Endothelial cell of umbilical vein (primary cell): Measurements from ENCODE around the gene BABAM2. TPM values are rescaled to one million over a fixed set of nuclear protein-coding genes. Genes with fewer than 3 reads are reported as not detected.

ENCODE experiments used
- BruUV-seq: library from RNA; stranded (reverse); fragments of 400-500 nt; replicated peaks from 2 replicates; lab custom pipeline; 2021; lab: Mats Ljungman, UMichigan
- CTCF ChIA-PET: fragments of 300-600, 350-600 bp; sonication (Branson Sonifier 250); formaldehyde crosslinking; loops from one replicate; lab custom pipeline; 2021; ENCODE audit warnings: antibody characterized with exemption, inconsistent platforms; lab: Charles Lee
- POLR2A ChIA-PET: fragments of 300-600, 350-600 bp; sonication (Branson Sonifier 250); formaldehyde crosslinking; loops from one replicate; lab custom pipeline; 2021; ENCODE audit warnings: antibody characterized with exemption, inconsistent platforms; lab: Charles Lee
- DNase-seq: peaks from one replicate; pipeline ENCODE4 v3.0.0-alpha.2; 2011; ENCODE audit warnings: low read depth, low spot score
- FAIRE-seq: peaks from 2 replicates; lab custom pipeline; 2011; peaks lifted over from hg19 to GRCh38; lab: Jason Lieb, UNC
- H2AFZ ChIP-seq: 2 replicates; pipeline ENCODE4 v1.6.0; 2012; ENCODE audit warnings: low read depth, low read length, control low read depth, inconsistent platforms
- H3K27ac ChIP-seq: 2 replicates; pipeline ENCODE4 v1.5.1; 2011; ENCODE audit warnings: low read depth, mild to moderate bottlenecking, control low read depth, low read length, moderate library complexity; ENCODE audit not compliant: insufficient read depth
- H3K27me3 ChIP-seq, 2 experiments: 2 replicates each; pipeline versions ENCODE4 v1.6.0 to v1.6.1; 2011; ENCODE audit warnings: low read length in 2 of 2, mixed read lengths in 1 of 2; ENCODE audit not compliant: control insufficient read depth in 2 of 2, insufficient read depth in 2 of 2
- H3K36me3 ChIP-seq, 2 experiments: 2 replicates in 1 of 2; 3 replicates in 1 of 2; pipeline ENCODE4 v1.5.1; 2011; ENCODE audit warnings: low read length in 2 of 2, mild to moderate bottlenecking in 1 of 2, moderate library complexity in 1 of 2; ENCODE audit not compliant: control insufficient read depth in 2 of 2, insufficient read depth in 2 of 2; ENCODE audit errors: extremely low read depth in 1 of 2
- H3K4me1 ChIP-seq: 3 replicates; pipeline ENCODE4 v1.5.1; 2011; ENCODE audit warnings: mild to moderate bottlenecking, low read length; ENCODE audit not compliant: control insufficient read depth, insufficient read depth; ENCODE audit errors: extremely low read depth
- H3K4me2 ChIP-seq: 2 replicates; pipeline ENCODE4 v1.6.1; 2011; ENCODE audit warnings: low read length, control low read depth, mixed read lengths; ENCODE audit not compliant: insufficient read depth
- H3K4me3 ChIP-seq, 3 experiments: fragments of 200-600 bp in 1 of 3; sonication (generic), shearing (Covaris generic) in 1 of 3; replicated peaks in 1 of 3; 2 replicates each; pipeline ENCODE4 v1.5.1; 2011 to 2016; ENCODE audit warnings: control low read depth in 3 of 3, low read length in 3 of 3, mild to moderate bottlenecking in 2 of 3, inconsistent platforms in 1 of 3, low read depth in 1 of 3, moderate library complexity in 1 of 3; ENCODE audit not compliant: insufficient read depth in 1 of 3
- H3K79me2 ChIP-seq: 2 replicates; pipeline ENCODE4 v1.6.0; 2012; ENCODE audit warnings: low read length, inconsistent platforms; ENCODE audit not compliant: control insufficient read depth, insufficient read depth
- H3K9ac ChIP-seq: replicated peaks from 2 replicates; pipeline ENCODE3; 2011; ENCODE audit warnings: low read length, control low read depth; ENCODE audit not compliant: insufficient read depth; ENCODE audit errors: extremely low read depth
- H3K9me1 ChIP-seq: replicated peaks from 3 replicates; pipeline ENCODE4 v1.6.0; 2011; ENCODE audit warnings: mild to moderate bottlenecking, low read length; ENCODE audit not compliant: control insufficient read depth, insufficient read depth; ENCODE audit errors: extremely low read depth
- H3K9me3 ChIP-seq: replicated peaks from 2 replicates; pipeline ENCODE4 v1.5.1; 2012; ENCODE audit warnings: low read length, inconsistent platforms; ENCODE audit not compliant: control insufficient read depth, insufficient read depth
- H4K20me1 ChIP-seq: replicated peaks from 2 replicates; pipeline ENCODE3; 2011; ENCODE audit warnings: mild to moderate bottlenecking, low read length; ENCODE audit not compliant: control insufficient read depth, insufficient read depth; ENCODE audit errors: extremely low read depth
- CTCF ChIP-seq, 2 donors: IDR thresholded peaks; 1 replicate in 1 of 2; 2 replicates in 1 of 2; pipeline ENCODE4 v1.5.1; 2011; ENCODE audit warnings: low read length in 2 of 2, mild to moderate bottlenecking in 2 of 2, moderate library complexity in 2 of 2, control low read depth in 1 of 2, inconsistent platforms in 1 of 2, low read depth in 1 of 2; ENCODE audit not compliant: insufficient read depth in 1 of 2; ENCODE audit errors: extremely low read depth in 1 of 2
- EZH2 ChIP-seq: IDR thresholded peaks from 2 replicates; pipeline ENCODE4 v1.6.1; 2012; ENCODE audit warnings: borderline replicate concordance, low read depth, mild to moderate bottlenecking, moderate library complexity, low read length, inconsistent platforms; ENCODE audit not compliant: severe bottlenecking
- FOS ChIP-seq: IDR thresholded peaks from 2 replicates; pipeline ENCODE4 v1.6.1; 2011; ENCODE audit warnings: mild to moderate bottlenecking, low read length, moderate library complexity, borderline replicate concordance; ENCODE audit not compliant: insufficient read depth
- GATA2 ChIP-seq: IDR thresholded peaks from 2 replicates; pipeline ENCODE4 v1.7.0; 2011; ENCODE audit warnings: low read depth, mild to moderate bottlenecking, moderate library complexity, mixed read lengths, low read length; ENCODE audit not compliant: insufficient read length, insufficient read depth
- JUN ChIP-seq: IDR thresholded peaks from 2 replicates; pipeline ENCODE4 v1.6.1; 2011; ENCODE audit warnings: borderline replicate concordance, low read depth; ENCODE audit not compliant: insufficient read length, insufficient read depth
- MAX ChIP-seq: IDR thresholded peaks from 2 replicates; pipeline ENCODE4 v1.6.1; 2011; ENCODE audit not compliant: insufficient read depth, insufficient read length
- MYC ChIP-seq: IDR thresholded peaks from one replicate; pipeline ENCODE4 v1.6.1; 2011; ENCODE audit warnings: mild to moderate bottlenecking, low read depth, low read length
- POLR2A ChIP-seq: IDR thresholded peaks from 2 replicates; pipeline ENCODE4 v1.6.1; 2012; ENCODE audit warnings: low read depth, mild to moderate bottlenecking, control low read depth, low read length
- POLR2AphosphoS5 ChIP-seq: IDR thresholded peaks from 2 replicates; pipeline ENCODE4 v1.6.1; 2012; ENCODE audit warnings: low read depth, mild to moderate bottlenecking, control low read depth, low read length, moderate library complexity; ENCODE audit not compliant: insufficient read depth
- dilution Hi-C: fragments of 300-500 bp; cut with MboI; formaldehyde crosslinking; loops from one replicate; pipeline ENCODE4 v1.15.0; 2019; ENCODE audit warnings: low sequenced_read_pairs; ENCODE audit not compliant: extremely low pct_ligation_motif_present
- intact Hi-C: fragments of 100-400 bp; cut with micrococcal nuclease; formaldehyde crosslinking; loops from one replicate; pipeline ENCODE4 v1.10.0; 2022
- polyA plus RNA-seq, 4 experiments: library from polyadenylated mRNA; depleted of rRNA in 3 of 4; stranded (reverse) in 3 of 4; unstranded in 1 of 4; fragments of >200 nt; gene quantifications; 2 replicates each; pipeline versions ENCODE4 v1.2.1 to v1.2.3, GENCODE V29; 2011 to 2012; ENCODE audit warnings: missing spikeins in 1 of 4
- total RNA-seq: library from RNA; stranded (reverse); gene quantifications from 2 replicates; pipeline ENCODE4 v1.2.3, GENCODE V29; 2021

Gene BABAM2
- total and polyA plus RNA-seq, 2 donors (not counting 3 experiments of a cell fraction or from before 2014, with no cell fraction given) = 19.9 to 27.6 TPM

DNA sequence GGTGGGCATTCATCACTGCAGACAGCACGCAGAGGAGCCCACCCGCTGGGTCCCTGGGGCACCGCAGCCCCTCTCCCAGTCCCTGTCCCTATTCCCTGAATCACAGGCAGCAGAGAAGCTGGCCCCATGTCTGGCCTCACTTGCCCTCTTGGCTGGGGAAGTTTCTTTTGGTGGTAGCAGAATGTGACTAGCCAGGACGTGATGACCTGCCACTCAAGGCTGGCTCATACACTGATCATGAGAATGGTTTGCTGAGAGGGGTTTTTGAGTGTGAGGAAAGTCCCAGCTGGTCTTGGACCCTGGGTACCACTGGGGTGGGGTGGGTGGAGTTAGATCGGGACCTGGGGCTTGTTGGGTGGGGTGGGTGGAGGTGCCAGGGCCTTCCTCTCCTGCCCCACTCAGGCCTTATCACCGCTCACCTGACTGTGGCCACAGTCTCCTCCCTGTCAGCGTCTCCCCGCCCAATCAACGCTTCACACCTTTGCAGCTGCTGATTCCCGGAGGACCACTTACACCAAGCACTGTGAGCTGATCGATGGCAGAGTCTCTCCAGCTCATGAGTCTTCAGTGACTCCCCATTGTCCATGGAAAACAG lies 473.3 kb downstream of the BABAM2 start:
- CTCF ChIA-PET = no interaction called here
- no TSS peak for BruUV-seq

More for the DNA sequence above, 473.3 kb downstream of the BABAM2 start:
- Histone ChIP-seq H3K27ac (no peak overlapping the region), H3K9ac (no peak overlapping the region), H3K4me3 (no peak overlapping the region), H3K4me2 (no peak overlapping the region), H2AFZ (no peak overlapping the region), H3K27me3 (no peaks in the 10 kb centered on the region), H3K36me3 (no peaks in the 10 kb centered on the region), H3K79me2 (no peaks in the 10 kb centered on the region), H3K4me1 (peaks cover 34% of the 10 kb centered on the region), H4K20me1 (no peaks in the 10 kb centered on the region), H3K9me1 (no peaks in the 10 kb centered on the region), H3K9me3 (no peaks in the 10 kb centered on the region)
- no peak for FAIRE-seq
- no peak for TF ChIP-seq EZH2
- no peak for TF ChIP-seq MYC
- TF ChIP-seq CTCF (IDR thresholded peaks at IDR 0.05; ENCODE audit: extremely low read depth in 1 of 2, insufficient read depth in 1 of 2, low read depth in 1 of 2, low read length in 2 of 2) = no peak
- TF ChIP-seq JUN = no peak
- TF ChIP-seq FOS = no peak
- TF ChIP-seq GATA2 = no peak
- no peak for TF ChIP-seq MAX
- TF ChIP-seq POLR2AphosphoS5 = no peak
- TF ChIP-seq POLR2A = no peak
- dilution Hi-C loops (no loop called here), intact Hi-C loops (no loop called here)
- no peak for DNase-seq
- POLR2A ChIA-PET = interaction anchor here (1.0 kb wide), 1 partner anchor 8 kb away, joined by 3 read pairs; no protein-coding TSS in a partner anchor
